ENCODE results near the gene RAX2. TPM values are rescaled to one million over a fixed set of nuclear protein-coding genes. Genes with fewer than 3 reads are reported as not detected.
A peak's percentile ranks its signal among the peaks of the same experiment; 100 is the strongest.

The RAX2 gene
- total and polyA plus RNA-seq, 2 of the 13 experiments (the other 11 are each of a cell fraction or from before 2014, with no cell fraction given): not detected

DNA sequence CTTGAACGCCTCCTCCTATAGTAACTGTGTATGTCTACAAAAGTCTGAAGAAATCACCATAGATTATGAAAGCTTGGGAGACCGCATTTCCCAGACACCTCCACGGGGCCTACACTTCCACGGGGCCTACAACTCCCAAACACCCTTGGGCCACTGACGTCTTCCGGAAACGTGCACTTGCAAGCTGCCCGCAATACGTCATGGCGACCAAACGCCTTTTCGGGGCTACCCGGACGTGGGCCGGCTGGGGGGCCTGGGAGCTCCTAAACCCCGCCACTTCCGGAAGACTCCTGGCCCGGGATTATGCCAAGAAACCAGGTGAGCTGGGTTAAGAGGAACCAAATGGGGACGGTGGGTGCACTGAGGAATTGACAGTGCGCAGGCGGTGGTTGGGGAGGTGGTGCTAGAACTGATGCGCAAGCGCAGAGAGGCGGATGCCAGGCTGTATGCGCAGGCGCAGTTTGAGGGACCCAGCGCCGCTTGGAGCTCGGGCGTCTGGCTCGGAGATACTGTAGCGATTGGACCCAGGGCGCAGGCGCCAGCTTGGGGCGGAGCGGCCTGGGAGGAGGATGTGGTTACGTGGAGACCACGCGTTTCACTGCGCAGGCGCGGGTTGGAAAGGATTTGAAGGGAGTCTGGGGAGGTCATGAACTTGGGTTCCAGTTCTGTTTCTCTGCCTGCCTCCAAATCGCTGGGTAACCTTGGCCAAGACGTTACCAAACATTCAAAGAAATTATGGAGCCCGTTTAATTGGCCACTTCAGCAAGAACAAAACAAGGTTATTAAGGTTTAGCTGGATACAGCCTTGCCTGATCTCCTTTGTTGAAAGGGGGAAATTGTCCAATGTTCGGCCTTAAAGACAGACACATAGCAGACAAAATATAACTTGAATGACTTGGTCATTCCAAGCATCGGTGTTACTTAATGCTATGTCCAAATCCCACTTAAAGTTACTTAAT, 9.2 kb downstream of the RAX2 start, which contains the start of gene MRPL54 (continued):
- TF ChIP-seq, protein P1, sequence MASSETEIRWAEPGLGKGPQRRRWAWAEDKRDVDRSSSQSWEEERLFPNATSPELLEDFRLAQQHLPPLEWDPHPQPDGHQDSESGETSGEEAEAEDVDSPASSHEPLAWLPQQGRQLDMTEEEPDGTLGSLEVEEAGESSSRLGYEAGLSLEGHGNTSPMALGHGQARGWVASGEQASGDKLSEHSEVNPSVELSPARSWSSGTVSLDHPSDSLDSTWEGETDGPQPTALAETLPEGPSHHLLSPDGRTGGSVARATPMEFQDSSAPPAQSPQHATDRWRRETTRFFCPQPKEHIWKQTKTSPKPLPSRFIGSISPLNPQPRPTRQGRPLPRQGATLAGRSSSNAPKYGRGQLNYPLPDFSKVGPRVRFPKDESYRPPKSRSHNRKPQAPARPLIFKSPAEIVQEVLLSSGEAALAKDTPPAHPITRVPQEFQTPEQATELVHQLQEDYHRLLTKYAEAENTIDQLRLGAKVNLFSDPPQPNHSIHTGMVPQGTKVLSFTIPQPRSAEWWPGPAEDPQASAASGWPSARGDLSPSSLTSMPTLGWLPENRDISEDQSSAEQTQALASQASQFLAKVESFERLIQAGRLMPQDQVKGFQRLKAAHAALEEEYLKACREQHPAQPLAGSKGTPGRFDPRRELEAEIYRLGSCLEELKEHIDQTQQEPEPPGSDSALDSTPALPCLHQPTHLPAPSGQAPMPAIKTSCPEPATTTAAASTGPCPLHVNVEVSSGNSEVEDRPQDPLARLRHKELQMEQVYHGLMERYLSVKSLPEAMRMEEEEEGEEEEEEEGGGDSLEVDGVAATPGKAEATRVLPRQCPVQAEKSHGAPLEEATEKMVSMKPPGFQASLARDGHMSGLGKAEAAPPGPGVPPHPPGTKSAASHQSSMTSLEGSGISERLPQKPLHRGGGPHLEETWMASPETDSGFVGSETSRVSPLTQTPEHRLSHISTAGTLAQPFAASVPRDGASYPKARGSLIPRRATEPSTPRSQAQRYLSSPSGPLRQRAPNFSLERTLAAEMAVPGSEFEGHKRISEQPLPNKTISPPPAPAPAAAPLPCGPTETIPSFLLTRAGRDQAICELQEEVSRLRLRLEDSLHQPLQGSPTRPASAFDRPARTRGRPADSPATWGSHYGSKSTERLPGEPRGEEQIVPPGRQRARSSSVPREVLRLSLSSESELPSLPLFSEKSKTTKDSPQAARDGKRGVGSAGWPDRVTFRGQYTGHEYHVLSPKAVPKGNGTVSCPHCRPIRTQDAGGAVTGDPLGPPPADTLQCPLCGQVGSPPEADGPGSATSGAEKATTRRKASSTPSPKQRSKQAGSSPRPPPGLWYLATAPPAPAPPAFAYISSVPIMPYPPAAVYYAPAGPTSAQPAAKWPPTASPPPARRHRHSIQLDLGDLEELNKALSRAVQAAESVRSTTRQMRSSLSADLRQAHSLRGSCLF (CRISPR knock-in tag; IDR thresholded peaks at IDR 0.05; ENCODE audit: borderline replicate concordance): no peak
- TF ChIP-seq, protein P2, sequence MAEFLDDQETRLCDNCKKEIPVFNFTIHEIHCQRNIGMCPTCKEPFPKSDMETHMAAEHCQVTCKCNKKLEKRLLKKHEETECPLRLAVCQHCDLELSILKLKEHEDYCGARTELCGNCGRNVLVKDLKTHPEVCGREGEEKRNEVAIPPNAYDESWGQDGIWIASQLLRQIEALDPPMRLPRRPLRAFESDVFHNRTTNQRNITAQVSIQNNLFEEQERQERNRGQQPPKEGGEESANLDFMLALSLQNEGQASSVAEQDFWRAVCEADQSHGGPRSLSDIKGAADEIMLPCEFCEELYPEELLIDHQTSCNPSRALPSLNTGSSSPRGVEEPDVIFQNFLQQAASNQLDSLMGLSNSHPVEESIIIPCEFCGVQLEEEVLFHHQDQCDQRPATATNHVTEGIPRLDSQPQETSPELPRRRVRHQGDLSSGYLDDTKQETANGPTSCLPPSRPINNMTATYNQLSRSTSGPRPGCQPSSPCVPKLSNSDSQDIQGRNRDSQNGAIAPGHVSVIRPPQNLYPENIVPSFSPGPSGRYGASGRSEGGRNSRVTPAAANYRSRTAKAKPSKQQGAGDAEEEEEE (CRISPR knock-in tag; IDR thresholded peaks at IDR 0.05; ENCODE audit: borderline replicate concordance): no peak
- TF ChIP-seq SMAD3 (CRISPR knock-in tag; IDR thresholded peaks at IDR 0.05): peak; percentile 63; the same call in 1 of the 2 replicates
- no peak for TF ChIP-seq MZF1 (CRISPR knock-in tag; IDR thresholded peaks at IDR 0.05; ENCODE audit: borderline replicate concordance)
- TF ChIP-seq RXRA (CRISPR knock-in tag; IDR thresholded peaks at IDR 0.05): peak; percentile 67
- TF ChIP-seq ZKSCAN8 (CRISPR knock-in tag; IDR thresholded peaks at IDR 0.05; ENCODE audit: borderline replicate concordance): no peak
- TF ChIP-seq, protein P3, sequence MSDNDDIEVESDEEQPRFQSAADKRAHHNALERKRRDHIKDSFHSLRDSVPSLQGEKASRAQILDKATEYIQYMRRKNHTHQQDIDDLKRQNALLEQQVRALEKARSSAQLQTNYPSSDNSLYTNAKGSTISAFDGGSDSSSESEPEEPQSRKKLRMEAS (IDR thresholded peaks at IDR 0.05): peak; percentile 56; the same call in 1 of the 2 replicates
- 0 out of 2 replicates have a peak, but pooled peaks have one; percentile 33 for TF ChIP-seq ZNF24 (IDR thresholded peaks at IDR 0.05)
- TF ChIP-seq ZNF577 (CRISPR knock-in tag; IDR thresholded peaks at IDR 0.05; ENCODE audit: borderline replicate concordance, low read depth): no peak
- TF ChIP-seq ZNF3 (CRISPR knock-in tag; IDR thresholded peaks at IDR 0.05): no peak
- TF ChIP-seq NR3C1 (CRISPR knock-in tag; IDR thresholded peaks at IDR 0.05): no peak
- TF ChIP-seq GLI4 (CRISPR knock-in tag; IDR thresholded peaks at IDR 0.05; ENCODE audit: borderline replicate concordance): peak; percentile 60; the same call in 1 of the 2 replicates
- TF ChIP-seq GPN1 (CRISPR knock-in tag; IDR thresholded peaks at IDR 0.05; ENCODE audit: borderline replicate concordance): no peak
- TF ChIP-seq ZNF383 (CRISPR knock-in tag; IDR thresholded peaks at IDR 0.05; ENCODE audit: borderline replicate concordance): no peak
- TF ChIP-seq PAX8 (CRISPR knock-in tag; IDR thresholded peaks at IDR 0.05; ENCODE audit: borderline replicate concordance): no peak
- TF ChIP-seq, protein P4, sequence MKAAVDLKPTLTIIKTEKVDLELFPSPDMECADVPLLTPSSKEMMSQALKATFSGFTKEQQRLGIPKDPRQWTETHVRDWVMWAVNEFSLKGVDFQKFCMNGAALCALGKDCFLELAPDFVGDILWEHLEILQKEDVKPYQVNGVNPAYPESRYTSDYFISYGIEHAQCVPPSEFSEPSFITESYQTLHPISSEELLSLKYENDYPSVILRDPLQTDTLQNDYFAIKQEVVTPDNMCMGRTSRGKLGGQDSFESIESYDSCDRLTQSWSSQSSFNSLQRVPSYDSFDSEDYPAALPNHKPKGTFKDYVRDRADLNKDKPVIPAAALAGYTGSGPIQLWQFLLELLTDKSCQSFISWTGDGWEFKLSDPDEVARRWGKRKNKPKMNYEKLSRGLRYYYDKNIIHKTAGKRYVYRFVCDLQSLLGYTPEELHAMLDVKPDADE (CRISPR knock-in tag; IDR thresholded peaks at IDR 0.05): no peak
- TF ChIP-seq ZFP90 (CRISPR knock-in tag; IDR thresholded peaks at IDR 0.05; ENCODE audit: borderline replicate concordance): no peak
- peak; percentile 89 for TF ChIP-seq TGIF2 (CRISPR knock-in tag; IDR thresholded peaks at IDR 0.05)
- TF ChIP-seq ZNF282 (IDR thresholded peaks at IDR 0.05; ENCODE audit: partially characterized antibody): no peak
- no peak for TF ChIP-seq MTF2 (CRISPR knock-in tag; IDR thresholded peaks at IDR 0.05; ENCODE audit: borderline replicate concordance)
- no peak for TF ChIP-seq KLF9 (CRISPR knock-in tag; IDR thresholded peaks at IDR 0.05; ENCODE audit: low read depth)
- no peak for TF ChIP-seq MTF1 (CRISPR knock-in tag; IDR thresholded peaks at IDR 0.05)
